Astrocyte of the cerebellum (primary cell): Measurements from ENCODE around the gene ZNFX1.
"Not testable (repeated sequence)": the region's sequence is repeated elsewhere in the genome, so short reads cannot be mapped to it uniquely, and the experiment has no call there.

ENCODE experiments used
- DNase-seq: peaks from one replicate; pipeline ENCODE4 v3.0.0-alpha.2; 2011; ENCODE audit warnings: low read depth
- H3K4me3 ChIP-seq: 2 replicates; pipeline ENCODE4 v1.5.1; 2011; ENCODE audit warnings: mild to moderate bottlenecking, low read depth, low read length, moderate library complexity
- in situ Hi-C: cut with HindIII; loops from 2 replicates; pipeline ENCODE4 v1.10.0; 2017; ENCODE audit warnings: low sequenced_read_pairs
- TF ChIP-seq, protein P1 (sequence below): IDR thresholded peaks from 2 replicates; pipeline ENCODE4 v1.5.1; 2012; ENCODE audit warnings: low read length, low read depth, moderate library complexity, mild to moderate bottlenecking; ENCODE audit errors: missing control alignments

Gene ZNFX1

DNA sequence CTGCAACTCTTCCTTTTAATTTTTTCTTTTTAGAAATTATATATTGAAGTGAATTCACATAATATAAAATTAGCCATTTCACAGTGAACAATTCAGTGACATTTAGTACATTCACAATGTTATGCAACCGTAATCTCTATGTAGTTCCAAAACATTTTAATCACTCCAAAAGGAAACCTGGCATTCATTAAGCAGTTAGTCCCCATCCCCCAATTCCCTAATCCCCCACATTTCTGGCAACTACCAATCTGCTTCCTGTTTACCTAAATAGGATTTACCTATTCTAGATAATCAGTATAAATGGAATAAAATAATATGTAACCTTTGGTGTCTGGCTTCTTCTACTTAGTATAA, 67.1 kb downstream of the ZNFX1 start:
- DNase-seq = no peak
- in situ Hi-C loops = no loop called here
- TF ChIP-seq, protein P1, sequence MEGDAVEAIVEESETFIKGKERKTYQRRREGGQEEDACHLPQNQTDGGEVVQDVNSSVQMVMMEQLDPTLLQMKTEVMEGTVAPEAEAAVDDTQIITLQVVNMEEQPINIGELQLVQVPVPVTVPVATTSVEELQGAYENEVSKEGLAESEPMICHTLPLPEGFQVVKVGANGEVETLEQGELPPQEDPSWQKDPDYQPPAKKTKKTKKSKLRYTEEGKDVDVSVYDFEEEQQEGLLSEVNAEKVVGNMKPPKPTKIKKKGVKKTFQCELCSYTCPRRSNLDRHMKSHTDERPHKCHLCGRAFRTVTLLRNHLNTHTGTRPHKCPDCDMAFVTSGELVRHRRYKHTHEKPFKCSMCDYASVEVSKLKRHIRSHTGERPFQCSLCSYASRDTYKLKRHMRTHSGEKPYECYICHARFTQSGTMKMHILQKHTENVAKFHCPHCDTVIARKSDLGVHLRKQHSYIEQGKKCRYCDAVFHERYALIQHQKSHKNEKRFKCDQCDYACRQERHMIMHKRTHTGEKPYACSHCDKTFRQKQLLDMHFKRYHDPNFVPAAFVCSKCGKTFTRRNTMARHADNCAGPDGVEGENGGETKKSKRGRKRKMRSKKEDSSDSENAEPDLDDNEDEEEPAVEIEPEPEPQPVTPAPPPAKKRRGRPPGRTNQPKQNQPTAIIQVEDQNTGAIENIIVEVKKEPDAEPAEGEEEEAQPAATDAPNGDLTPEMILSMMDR = no peak
- H3K4me3 ChIP-seq = no peak overlapping the region

DNA sequence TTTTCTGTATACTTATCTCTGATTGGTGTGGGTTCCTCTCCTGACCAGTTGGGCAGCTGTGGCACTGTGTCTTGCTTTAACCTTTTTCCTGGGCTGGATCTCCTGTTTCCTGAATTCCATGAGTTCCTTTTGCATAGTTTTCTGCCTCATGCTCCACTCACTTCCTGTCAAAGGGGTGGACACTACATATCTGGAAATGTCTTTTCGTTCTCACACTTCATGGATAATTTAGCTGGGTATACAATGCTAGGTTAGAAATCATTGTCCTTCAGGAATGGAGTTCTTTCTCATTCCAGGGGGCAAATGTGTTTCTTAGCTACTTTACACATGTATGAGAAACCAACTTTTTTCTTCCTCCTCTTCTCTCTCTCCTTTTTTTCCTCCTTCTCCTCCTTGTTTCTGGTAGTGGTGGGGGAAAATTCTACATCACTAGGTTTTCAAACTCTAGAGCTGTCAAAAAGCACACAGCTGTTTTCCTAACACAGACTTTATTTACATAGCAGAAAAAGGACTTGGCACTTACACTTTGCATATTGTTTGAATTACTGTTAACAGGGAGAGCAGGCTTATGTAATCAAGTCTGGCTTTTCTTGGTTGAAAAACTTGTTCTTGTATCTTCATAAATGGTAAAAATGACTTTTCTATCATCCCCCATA, 67.6 kb downstream of the ZNFX1 start:
- TF ChIP-seq, protein P1 = no peak
- no peak overlapping the region for H3K4me3 ChIP-seq
- in situ Hi-C loops = no loop called here
- DNase-seq = no peak

DNA sequence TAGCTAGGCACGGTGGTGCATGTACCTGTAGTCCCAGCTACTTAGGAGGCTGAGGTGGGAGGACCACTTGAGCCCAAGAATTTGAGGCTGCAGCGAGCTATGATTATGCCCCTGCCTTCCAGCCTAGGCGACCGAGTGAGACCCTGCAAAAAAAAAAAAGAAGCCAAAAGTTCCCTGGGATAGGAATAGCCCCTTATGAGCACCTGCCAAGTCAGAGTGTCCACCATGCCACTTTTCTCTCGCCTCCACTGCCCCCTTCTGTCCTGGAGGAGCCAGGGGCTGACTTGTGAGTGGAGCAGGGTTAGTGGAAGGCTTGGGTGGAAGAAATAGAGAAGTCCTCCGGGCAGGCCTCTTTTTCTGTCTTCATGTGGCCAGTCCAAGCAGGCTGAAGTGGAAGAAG, 70.8 kb downstream of the ZNFX1 start:
- in situ Hi-C loops = no loop called here
- no peak for DNase-seq
- no peak overlapping the region for H3K4me3 ChIP-seq
- TF ChIP-seq, protein P1 = no peak

DNA sequence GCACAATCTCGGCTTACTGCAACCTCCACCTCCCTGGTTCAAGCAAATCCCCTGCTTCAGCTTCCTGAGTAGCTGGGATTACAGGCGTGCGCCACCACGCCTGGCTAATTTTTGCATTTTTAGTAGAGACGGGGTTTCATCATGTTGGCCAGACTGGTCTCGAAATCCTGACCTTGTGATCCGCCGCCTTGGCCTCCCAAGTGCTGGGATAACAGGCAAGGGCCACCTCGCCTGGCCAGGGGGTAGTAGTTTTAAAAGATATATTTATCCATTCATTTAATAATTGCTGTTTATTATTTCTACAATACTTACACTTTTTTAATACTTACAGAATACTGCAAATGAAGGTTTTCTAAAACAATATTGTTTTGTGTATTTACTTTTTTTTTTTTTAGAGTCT, 74.1 kb downstream of the ZNFX1 start:
- DNase-seq = no peak
- in situ Hi-C loops = no loop called here
- no peak overlapping the region for H3K4me3 ChIP-seq

DNA sequence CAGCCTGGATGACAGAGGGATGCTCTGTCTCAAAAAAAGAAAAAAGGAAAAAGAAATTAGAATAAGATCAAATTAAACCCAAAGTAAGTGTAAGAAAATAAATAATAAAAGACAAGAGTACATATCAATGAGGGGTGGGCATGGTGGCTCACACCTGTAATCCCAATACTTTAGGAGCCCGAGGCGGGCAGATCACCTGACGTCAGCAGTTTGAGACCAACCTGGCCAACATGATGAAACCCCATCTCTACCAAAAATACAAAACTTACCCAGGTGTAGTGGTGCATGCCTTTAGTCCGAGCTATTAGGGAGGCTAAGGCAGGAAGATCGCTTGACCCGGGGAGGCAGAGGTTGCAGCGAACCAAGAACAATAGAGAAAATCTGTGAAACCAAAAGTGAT, 74.8 kb downstream of the ZNFX1 start:
- TF ChIP-seq, protein P1 = no peak
- no peak overlapping the region for H3K4me3 ChIP-seq
- in situ Hi-C loops = no loop called here
- no peak for DNase-seq

More for the DNA sequence above, 74.1 kb downstream of the ZNFX1 start:
- TF ChIP-seq, protein P1 = no peak

DNA sequence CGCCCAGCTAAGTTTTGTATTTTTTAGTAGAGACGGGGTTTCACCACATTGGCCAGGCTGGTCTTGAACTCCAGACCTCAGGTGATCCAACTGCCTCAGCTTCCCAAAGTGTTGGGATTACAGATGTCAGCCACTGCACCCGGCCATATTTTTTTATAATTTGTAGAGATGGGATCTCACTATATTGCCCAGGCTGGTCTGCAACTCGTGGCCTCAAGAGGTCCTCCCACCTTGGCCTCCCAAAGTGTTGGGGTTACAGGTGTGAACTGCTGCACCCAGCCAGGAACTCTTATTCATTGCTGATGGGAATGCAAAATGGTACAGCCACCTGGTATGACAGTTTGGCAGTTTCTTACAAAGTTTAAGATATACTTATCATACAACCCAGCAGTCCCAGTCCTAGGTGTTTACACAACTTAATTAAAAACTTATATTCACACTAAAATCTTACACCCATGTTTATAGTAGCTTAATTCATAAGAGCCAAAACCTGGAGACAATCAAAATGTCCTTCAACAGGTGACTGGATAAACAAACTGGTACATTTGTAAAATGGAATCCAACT, 78.0 kb downstream of the ZNFX1 start:
- DNase-seq = no peak
- in situ Hi-C loops = no loop called here
- no peak overlapping the region for H3K4me3 ChIP-seq
- TF ChIP-seq, protein P1 = no peak

DNA sequence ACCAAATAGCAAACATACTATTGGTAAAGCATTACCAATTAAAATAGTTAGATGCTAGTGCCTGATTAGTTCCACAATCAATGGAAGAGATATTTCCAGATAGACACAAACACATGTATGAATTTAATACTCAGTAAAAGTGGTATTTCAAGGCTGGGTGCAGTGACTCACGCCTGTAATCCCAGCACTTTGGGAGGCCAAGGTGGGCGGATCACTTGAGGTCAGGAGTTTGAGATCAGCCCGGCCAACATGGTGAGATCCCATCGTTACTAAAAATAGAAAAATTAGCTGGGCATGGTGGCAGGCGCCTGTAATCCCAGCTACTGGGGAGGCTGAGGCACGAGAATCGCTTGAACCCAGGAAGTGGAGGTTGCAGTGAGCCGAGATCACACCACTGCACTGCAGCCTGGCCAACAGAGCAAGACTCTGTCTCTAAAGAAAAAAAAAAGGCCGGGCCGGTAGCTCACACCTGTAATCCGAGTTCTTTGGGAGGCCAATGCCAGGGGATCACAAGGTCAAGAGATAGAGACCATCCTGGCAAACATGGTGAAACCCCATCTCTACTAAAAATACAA, 84.8 kb downstream of the ZNFX1 start:
- in situ Hi-C loops, H3K4me3 ChIP-seq, DNase-seq: not testable (repeated sequence)
